ENCODE results near the gene GCNA.

The GCNA gene, protein sequence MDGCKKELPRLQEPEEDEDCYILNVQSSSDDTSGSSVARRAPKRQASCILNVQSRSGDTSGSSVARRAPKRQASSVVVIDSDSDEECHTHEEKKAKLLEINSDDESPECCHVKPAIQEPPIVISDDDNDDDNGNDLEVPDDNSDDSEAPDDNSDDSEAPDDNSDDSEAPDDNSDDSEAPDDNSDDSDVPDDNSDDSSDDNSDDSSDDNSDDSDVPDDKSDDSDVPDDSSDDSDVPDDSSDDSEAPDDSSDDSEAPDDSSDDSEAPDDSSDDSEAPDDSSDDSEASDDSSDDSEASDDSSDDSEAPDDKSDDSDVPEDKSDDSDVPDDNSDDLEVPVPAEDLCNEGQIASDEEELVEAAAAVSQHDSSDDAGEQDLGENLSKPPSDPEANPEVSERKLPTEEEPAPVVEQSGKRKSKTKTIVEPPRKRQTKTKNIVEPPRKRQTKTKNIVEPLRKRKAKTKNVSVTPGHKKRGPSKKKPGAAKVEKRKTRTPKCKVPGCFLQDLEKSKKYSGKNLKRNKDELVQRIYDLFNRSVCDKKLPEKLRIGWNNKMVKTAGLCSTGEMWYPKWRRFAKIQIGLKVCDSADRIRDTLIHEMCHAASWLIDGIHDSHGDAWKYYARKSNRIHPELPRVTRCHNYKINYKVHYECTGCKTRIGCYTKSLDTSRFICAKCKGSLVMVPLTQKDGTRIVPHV

DNA sequence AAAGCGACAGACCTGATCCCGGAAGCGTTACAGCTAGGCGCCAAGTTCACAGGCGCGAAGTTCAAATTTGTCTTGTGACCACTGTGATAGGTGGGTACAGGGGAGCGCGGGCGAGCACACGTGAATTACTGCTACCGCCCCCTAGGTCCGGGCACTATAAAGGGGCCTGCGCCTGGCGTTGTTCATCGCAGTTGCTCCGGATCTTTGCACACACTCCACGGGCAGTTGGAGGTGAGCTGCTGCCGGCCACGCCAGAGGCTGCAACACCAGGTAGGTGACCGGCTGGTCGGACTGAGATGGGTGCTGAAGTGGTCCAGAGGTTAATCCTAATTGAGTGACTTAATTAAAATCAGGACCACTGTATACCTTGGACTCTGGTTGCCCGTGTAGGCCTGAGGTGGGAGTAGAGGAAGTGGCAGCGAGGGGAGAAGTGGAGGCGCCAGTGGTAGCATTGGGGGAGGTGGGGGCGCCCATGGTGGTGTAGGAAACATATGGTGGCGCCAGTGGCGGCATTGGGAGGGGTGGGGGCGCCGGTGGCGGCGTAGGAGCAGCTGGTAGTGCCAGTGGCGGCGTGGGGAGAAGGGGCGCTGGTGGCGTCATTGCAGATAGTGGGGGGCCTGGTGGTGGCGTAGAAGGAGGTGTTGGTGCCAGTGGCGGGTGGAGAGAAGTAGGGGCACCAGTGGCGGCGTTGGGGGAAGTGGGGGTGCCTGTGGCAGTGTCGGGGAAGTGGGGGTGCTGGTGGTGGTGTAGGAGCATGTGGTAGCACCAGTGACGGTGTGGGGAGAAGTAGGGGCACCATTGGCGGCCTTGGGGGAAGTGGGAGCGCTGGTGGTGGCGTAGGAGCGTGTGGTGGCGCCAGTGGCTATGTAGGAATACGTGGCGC is at the start of gene GCNA:
TSS of gene GCNA (plus strand) at position 185 of the 883 bp plus-strand sequence. CDS start 2,385 bp downstream, outside the sequence.
- DNase-seq, result no peak

DNA sequence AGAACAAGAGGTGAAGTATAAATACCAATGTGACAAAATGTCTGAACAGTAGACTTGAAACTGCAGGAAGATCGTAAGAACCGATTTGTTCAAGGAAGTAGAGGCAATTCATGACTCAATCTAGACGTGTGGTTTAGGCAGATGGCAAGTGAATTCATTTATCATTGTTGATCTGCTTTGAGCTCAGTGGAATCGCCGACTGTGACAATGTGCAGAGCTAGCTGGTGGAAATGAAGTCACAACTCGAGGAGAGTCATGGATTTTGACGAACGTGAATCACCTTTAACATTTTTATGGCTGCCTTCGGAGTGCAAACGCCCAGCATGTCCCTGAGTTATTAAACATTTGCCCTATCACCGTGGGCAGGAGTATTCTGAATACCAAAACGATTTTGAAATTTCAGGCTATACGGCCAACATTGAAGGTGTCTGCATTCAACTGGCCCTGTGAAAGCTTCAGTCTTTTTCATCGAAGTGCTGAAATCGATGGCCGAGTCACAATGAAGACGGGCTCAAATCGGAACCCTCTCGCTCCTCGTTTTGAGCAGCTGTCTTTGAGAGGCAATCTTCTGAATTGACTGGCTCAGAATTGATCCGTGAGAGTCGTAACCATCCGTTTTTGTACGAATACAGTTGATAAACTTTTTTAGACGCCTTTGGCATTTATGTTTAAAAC is 46.0 kb upstream of the GCNA start:
- peak; percentile 76 for DNase-seq

DNA sequence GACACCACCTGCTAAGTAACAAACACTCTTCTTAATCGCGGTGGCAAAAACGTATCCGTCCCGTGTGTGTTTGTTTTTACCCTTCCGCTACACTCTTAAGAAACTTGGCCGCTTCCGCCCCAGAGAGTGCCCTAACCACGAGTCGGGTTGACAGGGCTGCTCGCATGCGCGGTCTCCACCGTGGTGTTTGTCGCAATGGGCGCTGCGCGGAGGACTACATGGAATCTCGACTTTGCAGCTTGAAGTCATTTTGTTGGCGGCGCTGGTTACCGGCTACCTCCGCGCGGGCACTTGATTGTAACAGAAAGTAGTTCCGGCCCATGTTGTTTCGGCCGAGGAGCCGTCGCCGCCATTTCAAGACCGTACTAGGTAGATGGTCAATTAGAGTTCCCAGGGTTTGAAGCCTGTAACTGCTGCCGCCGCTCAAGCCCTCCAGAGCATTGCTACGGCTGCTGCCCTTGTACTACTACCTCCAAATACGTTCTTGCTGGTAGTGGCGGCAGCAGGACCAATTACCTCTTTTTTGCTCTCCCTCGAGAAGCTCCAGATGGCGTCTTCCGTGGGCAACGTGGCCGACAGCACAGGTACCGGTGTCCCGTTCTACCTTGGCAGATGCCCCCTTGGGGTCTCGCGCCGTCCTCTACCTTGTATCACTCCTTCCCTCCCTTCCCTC is 45.3 kb upstream of the GCNA start, which contains the start of gene OGT:
TSS of gene OGT (plus strand) at position 352 of the 673 bp plus-strand sequence. CDS start at position 548, 196 bp downstream.
- peak; percentile 95 for DNase-seq

DNA sequence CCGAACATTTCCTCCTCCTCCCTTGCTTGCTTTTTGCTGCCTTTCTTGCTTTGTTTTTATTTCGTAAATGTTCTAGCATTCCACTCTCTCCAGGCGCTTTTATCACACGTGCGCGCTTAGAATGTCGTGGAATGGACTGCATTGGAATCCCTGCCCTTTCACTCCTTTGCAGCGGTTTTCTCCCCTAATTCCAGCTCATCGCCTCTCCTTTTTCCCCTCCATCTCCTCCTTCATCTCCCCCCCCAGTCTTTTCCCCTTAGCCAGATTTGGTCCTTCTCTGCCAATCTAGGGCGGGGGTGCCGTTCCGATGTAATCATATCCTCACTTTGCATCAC is 44.8 kb upstream of the GCNA start:
- no peak for DNase-seq

DNA sequence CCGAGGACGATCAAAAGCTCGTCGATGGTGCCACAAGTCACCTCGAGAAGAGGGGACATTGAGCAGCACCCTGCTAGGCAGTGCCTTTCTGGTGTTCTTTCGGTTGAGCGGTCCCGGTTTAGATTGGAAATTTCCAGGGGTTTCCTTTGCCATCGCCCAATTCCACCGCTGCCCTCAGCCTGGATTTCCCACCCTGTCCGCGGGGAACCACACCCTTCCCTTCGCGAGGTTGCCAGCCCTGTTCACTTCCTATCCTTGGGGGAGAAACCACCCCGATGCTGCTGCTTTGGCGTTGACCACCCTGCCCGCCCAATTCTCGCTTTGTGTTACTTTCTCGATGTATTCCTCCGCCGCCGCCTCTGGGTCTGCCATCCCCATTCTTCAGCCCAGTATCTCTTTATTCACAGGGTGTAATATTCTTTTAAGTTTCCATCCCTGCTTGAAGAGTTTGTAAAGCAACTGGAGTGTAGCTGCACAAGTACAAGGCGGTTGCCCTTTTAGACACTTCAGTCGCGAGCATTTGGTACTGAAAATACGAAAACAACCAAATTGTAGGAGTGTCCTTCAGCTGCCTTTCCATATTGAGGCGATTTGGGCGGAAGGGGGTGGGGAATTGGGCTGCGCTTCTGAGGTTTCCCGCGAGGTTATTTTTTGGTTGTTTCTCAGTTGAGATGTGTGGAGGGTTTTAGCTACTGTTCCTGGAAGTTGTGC is 44.2 kb upstream of the GCNA start:
- peak; percentile 70 for DNase-seq

DNA sequence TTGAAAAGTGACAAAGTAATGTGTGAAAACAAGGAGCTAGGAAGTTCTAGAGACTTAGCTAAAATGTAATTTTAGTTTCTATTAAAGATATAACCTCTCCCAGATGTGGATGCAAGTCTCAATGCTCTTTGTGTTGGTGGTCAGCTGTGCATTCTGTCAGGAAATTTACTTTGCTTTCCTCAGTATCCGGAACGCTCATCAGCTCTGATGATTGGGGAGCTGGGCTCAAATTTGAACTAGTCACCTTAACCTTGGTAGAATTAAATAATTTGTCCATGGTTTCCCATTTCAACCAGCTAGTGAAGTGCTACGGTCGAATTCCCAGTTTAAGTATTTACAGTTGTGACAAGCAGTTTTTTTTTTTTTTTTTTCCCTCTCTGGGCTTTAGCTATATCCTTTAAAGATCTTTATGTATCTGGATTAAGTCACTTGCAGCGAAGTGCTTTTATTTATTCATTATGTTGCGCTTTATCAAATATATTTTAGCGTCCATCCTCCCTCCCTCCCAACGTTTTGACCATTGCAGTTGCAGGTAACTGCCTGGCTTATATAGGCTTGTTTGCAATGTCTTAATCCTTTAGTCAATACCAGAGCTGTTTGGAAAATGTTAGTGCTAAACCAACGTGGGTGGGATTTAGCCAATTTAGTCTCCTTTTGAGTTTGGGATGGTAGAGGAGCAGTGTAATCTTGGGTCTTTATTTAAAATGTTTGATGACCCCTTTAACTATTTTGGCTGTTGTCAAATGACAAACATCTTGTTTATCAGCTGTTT is 43.3 kb upstream of the GCNA start:
- no peak for DNase-seq

DNA sequence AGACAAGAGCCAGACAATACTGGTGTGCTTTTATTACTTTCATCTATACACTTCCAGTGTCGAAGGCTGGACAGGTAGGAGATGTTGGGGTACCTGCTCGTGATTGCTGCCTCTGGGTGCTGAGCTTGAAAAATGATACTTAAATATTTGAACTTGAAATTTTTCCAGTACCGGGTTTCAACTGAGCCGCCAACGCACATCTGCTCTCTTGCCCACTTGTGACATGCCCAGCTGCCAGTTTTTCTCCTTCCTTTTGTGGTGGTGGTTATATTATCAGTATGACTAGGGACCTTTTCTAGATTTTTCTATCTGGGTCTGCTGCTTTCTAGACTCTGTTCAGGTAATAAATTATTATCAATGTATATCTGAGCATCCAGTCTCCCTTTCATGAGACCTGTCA is 42.0 kb upstream of the GCNA start:
- no peak for DNase-seq

DNA sequence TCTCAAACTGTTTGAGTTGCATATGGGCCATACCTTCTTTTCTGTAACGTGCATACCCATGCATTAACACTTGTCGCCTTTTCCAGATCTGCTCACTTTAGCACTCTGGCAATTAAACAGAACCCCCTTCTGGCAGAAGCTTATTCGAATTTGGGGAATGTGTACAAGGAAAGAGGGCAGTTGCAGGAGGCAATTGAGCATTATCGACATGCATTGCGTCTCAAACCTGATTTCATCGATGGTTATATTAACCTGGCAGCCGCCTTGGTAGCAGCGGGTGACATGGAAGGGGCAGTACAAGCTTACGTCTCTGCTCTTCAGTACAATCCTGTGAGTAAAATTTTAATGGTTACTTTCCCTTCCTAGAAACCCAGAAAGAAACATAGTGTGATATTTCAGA is 40.5 kb upstream of the GCNA start:
- no peak for DNase-seq

DNA sequence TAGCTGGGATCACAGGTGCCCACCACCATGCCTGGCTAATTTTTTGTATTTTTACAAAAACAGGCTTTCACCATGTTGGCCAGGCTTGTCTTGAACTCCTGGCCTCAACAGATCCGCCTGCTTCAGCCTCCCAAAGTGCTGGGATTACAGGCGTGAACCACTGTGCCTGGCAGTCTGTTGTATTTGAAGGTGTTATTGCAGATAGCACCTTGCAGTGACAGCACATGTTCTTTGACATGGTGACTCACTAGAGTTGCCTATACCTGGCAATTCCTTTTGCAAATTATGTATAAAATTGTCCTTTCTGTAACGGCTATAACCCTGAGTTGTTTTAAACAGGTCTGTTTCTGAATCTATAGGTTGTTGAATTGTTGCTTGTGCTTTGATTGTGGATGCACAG is 37.4 kb upstream of the GCNA start:
- DNase-seq, result no peak

DNA sequence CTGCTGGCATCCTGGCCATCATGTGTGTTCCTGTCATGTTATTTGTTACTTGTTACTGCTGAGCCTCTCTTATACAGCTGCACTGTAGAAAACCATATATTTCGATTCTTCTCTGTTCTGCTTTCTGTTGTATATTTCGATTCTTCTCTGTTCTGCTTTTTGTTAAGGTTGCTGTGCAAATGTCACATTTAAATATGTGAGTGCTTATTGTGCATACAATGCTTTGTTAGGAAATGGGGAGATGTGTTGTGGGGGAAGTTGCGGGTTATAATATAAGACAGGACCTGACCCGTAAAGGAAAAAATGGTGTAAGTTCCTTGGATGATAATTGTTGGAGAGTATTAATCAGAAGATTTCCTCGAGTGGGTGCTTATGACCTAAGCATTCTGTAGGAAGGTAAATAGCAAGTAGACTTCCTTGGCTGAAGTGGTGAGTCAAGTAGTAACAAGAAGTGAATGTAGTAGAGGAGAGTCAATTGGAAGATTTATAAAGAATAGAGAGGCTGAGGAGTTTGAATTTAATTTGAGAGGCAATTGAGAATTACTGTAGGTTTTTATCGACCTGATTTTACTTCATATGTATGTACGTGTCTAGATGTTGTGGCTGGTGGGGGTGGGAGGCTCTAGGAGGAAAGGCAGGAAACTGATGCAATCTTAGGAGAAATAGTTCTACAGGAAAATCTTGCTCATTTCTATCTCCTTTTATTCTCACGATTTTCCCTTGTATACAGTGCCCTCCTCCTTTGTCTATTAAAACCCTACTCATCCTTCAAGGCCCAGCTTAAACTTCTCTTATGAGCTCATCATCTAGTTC is 36.8 kb upstream of the GCNA start:
- DNase-seq, result no peak

DNA sequence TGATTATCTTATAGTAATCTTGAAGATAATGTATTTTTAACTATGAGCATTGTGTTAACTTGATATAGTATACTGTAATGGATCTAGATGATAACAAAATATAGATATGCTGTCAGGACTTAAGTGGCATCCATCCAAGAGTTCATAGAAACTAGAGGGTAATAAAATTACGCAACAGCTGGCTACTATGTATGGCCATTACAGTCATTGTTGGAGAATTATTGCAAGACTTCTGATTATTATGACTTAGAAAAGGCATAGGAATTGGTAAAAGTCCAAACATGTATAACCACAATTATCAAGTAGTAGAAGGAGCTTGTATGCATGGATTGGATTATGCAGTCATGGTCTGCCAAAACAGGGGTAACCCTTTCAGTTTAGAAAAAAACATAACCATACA is 35.8 kb upstream of the GCNA start:
- DNase-seq, result no peak

DNA sequence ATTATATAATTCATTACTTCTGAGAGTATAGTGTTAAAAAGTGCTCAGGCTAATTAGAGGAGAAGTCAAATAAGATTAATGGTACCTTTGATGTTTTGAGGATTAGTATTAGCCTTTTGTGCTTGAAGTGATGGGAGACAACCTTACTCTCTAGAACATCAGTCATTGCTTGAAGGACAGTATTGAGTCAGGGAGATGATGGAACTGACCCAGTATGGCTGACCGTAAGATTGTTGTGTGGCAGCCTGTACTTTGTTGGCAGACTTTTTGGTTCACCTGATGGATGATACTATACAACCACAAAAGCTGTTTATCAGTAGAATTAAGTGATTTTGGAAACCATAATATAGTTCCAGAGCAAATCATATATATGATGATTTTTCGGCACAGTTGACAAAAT is 35.4 kb upstream of the GCNA start:
- no peak for DNase-seq

DNA sequence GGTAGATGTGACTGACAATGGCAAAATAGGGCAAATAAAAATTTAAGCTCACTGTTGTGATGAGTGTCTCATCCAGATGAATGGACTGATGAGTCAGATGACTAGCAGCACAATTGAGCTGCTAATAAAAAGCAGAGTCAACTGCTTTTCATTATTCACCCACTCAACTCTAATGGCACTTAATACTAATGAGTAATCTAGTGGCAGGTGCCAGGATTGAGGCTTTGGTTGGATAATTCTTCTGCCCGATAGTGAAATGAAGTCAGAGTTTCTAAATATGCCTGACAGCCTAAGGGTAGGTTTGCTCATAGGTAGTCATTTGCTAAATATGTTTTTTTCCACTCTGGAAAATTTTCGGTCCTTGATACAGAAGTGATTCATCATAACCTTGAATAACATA is 34.9 kb upstream of the GCNA start:
- no peak for DNase-seq

DNA sequence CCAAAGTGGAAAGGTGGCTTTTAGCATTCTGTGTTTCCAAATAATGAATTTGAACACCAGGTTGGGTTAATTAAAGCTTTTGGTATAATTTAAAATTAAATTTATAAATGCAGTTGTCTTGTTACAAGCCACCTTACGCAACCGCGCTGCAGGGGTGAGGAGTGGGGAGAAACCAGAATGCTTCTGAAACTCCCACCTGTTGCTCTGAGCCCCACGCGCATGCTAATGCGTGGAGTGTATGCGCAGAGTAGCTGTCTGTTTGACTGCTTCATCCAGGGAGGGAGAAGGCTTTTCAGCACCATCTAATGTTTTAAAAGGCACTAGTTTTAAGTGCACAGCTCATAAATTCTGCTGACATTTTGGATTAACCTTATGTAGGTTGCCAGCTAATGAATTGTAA is 32.9 kb upstream of the GCNA start:
- no peak for DNase-seq

DNA sequence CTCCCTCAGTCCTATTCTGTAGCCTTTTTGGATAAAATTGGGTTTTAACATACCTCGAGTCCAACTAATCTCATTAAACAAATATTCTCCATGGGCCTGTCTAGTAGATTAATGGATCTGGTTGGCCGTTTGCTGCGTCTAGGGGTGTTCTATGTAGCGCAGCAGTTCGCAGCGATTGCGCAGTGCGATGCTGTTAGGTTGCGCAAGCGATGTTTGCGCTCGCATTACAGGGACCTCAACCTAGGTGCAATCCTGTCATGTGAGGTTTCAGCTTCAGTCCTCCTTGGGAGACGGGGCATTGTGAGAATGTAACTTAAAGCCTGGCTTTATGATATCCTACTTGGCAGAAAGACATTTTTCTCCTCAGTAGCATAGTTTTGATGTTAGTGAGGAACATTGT is 31.4 kb upstream of the GCNA start:
- no peak for DNase-seq

DNA sequence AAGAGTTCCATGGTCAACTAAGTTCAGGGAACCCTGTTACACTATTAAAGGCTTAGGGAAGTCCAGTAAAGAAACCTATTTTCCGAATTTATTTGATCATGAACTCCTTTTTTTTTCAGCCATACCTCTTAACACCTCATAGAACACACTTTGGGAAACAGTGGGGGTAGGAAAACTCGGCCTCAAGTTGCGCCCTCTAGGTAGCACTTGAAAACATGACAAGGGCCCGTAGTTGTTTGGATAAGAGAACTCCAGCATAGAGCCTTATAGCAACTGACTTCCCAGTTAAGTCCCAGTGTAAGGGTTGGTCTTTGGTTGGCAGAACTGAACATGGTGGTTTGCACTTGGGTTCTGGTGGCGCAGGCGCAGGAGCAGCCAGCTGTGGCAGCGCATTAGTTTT is 30.9 kb upstream of the GCNA start:
- DNase-seq, result no peak

DNA sequence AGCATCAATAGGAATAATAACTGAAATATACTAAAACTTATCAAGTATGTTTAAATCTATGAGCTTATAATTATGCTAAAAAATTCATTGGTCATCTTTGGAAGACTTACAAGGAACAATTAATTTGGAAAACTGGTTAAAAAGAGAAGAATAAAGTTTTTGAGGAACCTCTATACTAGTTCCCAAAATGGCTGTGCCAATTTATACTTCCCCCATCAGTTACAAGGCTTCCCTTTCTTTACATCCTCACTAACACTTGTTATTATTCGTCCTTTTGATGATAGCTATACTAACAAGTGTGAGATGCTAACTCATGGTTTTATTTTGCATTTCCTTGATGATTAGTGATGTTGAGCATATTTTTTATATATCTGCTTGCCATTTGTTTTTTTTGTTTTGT is 28.3 kb upstream of the GCNA start:
- DNase-seq, result no peak

DNA sequence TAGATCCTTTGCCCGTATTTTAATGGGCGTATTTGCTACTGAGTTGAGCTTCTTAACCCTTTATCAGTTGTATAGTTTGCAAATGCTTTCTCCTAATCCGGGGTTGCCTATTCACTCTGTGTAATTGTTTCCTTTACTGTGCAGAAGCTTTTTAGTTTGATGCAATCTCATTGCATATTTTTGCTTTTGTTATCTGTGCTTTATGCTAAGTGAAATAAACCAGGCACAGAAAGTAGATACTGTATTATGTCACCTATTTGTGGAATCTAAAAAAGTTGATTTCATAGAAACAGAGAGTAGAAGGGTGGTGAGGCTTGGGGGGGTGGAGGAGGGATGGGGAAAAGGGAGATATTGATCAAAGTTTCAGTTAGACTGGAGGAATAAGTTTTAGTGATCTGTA is 27.7 kb upstream of the GCNA start:
- DNase-seq, result no peak

DNA sequence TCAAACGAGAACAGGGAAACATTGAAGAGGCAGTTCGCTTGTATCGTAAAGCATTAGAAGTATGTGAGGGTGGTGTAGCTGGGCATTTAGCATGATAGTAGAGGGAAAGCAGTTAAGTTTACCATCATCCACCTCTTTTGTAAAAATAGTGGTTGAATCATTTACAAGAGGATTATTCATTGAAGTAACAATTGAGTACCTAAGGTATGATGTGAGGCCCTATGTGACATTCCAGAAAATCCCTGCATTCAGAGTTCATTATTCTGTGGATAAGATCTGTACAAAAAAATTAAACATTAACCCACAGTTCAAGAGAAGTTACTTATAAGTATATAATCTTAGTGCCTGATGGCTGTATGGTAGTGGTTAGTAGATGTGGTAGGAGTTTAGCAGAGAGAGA is 22.2 kb upstream of the GCNA start:
- DNase-seq, result no peak

DNA sequence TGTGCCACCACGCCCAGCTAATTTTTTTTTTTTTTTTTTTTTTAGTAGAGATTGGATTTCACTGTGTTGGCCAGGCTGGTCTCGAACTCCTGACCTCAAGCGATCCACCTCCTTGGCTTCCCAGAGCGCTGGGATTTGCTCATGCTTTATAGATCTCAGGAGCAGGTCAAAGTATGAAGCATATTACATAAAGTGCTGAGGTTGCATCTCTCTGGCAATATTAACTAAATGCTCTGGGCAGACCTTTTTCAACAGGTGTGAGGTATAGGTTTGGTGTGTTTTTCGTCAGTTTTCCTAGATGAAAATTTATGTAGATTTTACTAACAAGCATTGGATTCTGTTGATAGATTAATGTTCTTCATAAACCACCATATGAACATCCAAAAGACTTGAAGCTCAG is 19.3 kb upstream of the GCNA start:
- no peak for DNase-seq

Measured in CD4-positive, alpha-beta T cell treated with Interleukin-12 subunit alpha and Interleukin-12 subunit beta, for 1 hour (primary cell).